A549 (cell line): ENCODE data around the gene RUVBL2. TPM values are rescaled to one million over a fixed set of nuclear protein-coding genes. Genes with fewer than 3 reads are reported as not detected.
"Not testable (repeated sequence)": the region's sequence is repeated elsewhere in the genome, so short reads cannot be mapped to it uniquely, and the experiment has no call there.

Experiments
- ATAC-seq, 2 experiments: fragments of 200-7000 bp in 1 of 2; fragments of >200 bp in 1 of 2; cut with Nextera tagmentation in 1 of 2; cut with Tn5 transposase in 1 of 2; 3 replicates each; pipeline versions ENCODE4 v1.8.0 to v1.9.1; 2018 to 2020; ENCODE audit warnings: mild to moderate bottlenecking in 1 of 2, moderate library complexity in 1 of 2
- CTCF ChIA-PET: fragments of 300-600 bp; sonication (Branson Sonifier 250); formaldehyde crosslinking; extraction: SDS; loops from one replicate; lab custom pipeline; 2021; ENCODE audit warnings: antibody characterized with exemption, inconsistent platforms; lab: Yijun Ruan, JAX
- POLR2A ChIA-PET: fragments of 350-600 bp; formaldehyde crosslinking; extraction: SDS; loops from one replicate; lab custom pipeline; 2021; ENCODE audit warnings: antibody characterized with exemption, inconsistent platforms; lab: Yijun Ruan, JAX
- DNase-seq, 2 experiments: peaks; one replicate each; pipeline versions ENCODE4 v3.0.0 to v3.0.0-alpha.2; 2011 to 2016; ENCODE audit warnings: low read depth in 1 of 2, low spot score in 1 of 2
- FAIRE-seq: peaks from 2 replicates; lab custom pipeline; 2011; peaks lifted over from hg19 to GRCh38; lab: Jason Lieb, UNC
- H3K27ac ChIP-seq, 2 experiments: fragments of >200 bp; sonication (Bioruptor Twin); formaldehyde crosslinking; 3 replicates each; pipeline ENCODE4 v1.5.1; 2016 to 2017
- H3K4me1 ChIP-seq: fragments of >200 bp; sonication (Bioruptor Twin); formaldehyde crosslinking; 3 replicates; pipeline ENCODE4 v1.6.1; 2016
- H3K4me2 ChIP-seq: fragments of >200 bp; sonication (Bioruptor Twin); formaldehyde crosslinking; 3 replicates; pipeline ENCODE4 v1.6.1; 2016
- H3K4me3 ChIP-seq: fragments of >200 bp; sonication (Bioruptor Twin); formaldehyde crosslinking; 3 replicates; pipeline ENCODE4 v1.5.1; 2016
- H3K9me3 ChIP-seq: fragments of >200 bp; sonication (Bioruptor Twin); formaldehyde crosslinking; 3 replicates; pipeline ENCODE4 v1.6.1; 2016
- CBX8 ChIP-seq: fragments of 200-600 bp; sonication (generic); IDR thresholded peaks from 2 replicates; pipeline ENCODE4 v1.6.1; 2016
- E2F6 ChIP-seq: IDR thresholded peaks from 2 replicates; pipeline ENCODE4 v1.6.1; 2012; ENCODE audit warnings: low read depth, borderline replicate concordance
- EHMT2 ChIP-seq: fragments of 200-600 bp; sonication (generic); IDR thresholded peaks from 2 replicates; pipeline ENCODE4 v1.6.1; 2016; ENCODE audit warnings: antibody characterized with exemption, low read depth, mild to moderate bottlenecking, moderate library complexity
- FOSB ChIP-seq: fragments of 250-450 bp; sonication (Bioruptor Pico); IDR thresholded peaks from 2 replicates; pipeline ENCODE4 v1.5.0; 2020; ENCODE audit warnings: mild to moderate bottlenecking, moderate library complexity
- FOSL2 ChIP-seq, 2 experiments: fragments of 450-650 bp in 1 of 2; fragments of >200 bp in 1 of 2; sonication (Bioruptor Twin) in 1 of 2; formaldehyde crosslinking; IDR thresholded peaks; 2 replicates each; pipeline versions ENCODE4 v1.5.0 to v1.6.1; 2016 to 2020; ENCODE audit warnings: mild to moderate bottlenecking in 1 of 2, moderate library complexity in 1 of 2
- HOXB13 ChIP-seq: fragments of 250-450 bp; sonication (Bioruptor Pico); IDR thresholded peaks from 2 replicates; pipeline ENCODE4 v1.5.0; 2020; ENCODE audit warnings: low read depth, mild to moderate bottlenecking, moderate library complexity
- JUN ChIP-seq, 2 experiments: fragments of >200 bp; sonication (Bioruptor Twin); formaldehyde crosslinking; IDR thresholded peaks; 2 replicates in 1 of 2; 3 replicates in 1 of 2; pipeline ENCODE4 v1.6.1; 2016 to 2017
- JUNB ChIP-seq: fragments of >200 bp; sonication (Bioruptor Twin); formaldehyde crosslinking; IDR thresholded peaks from 2 replicates; pipeline ENCODE4 v1.6.1; 2016
- MAZ ChIP-seq: fragments of 150-350 bp; IDR thresholded peaks from 2 replicates; pipeline ENCODE4 v1.6.1; 2014; ENCODE audit warnings: antibody characterized with exemption, low read depth, low read length, borderline replicate concordance
- NFE2L2 ChIP-seq: fragments of 150-350 bp; conservative IDR thresholded peaks from 2 replicates; pipeline ENCODE4 v1.6.1; 2014; ENCODE audit warnings: low read length
- POLR2AphosphoS2 ChIP-seq: conservative IDR thresholded peaks from 2 replicates; pipeline ENCODE4 v1.6.1; 2012; ENCODE audit warnings: low read length, improper control_type of control experiment, inconsistent platforms
- RARB ChIP-seq: fragments of 250-450 bp; sonication (Bioruptor Pico); IDR thresholded peaks from 2 replicates; pipeline ENCODE4 v1.8.0; 2021; ENCODE audit warnings: mild to moderate bottlenecking, moderate library complexity
- RCOR1 ChIP-seq: fragments of 150-350 bp; IDR thresholded peaks from 2 replicates; pipeline ENCODE4 v1.6.1; 2014; ENCODE audit warnings: antibody characterized with exemption, low read length, low read depth
- SREBF2 ChIP-seq: fragments of 450-650 bp; IDR thresholded peaks from 2 replicates; pipeline ENCODE4 v1.6.1; 2014; ENCODE audit warnings: mild to moderate bottlenecking, moderate library complexity
- USF2 ChIP-seq: fragments of 450-650 bp; IDR thresholded peaks from 2 replicates; pipeline ENCODE4 v1.6.1; 2014; ENCODE audit warnings: antibody characterized with exemption
- ZNF302 ChIP-seq: fragments of 250-450 bp; sonication (Bioruptor Pico); IDR thresholded peaks from 2 replicates; pipeline ENCODE4 v1.9.0; 2021; ENCODE audit warnings: inconsistent platforms, mild to moderate bottlenecking, moderate library complexity
- WGBS: methylation state at CpG from one replicate; pipeline ENCODE4 v1.1.6; 2017; ENCODE audit errors: missing lambda C conversion rate; 5-methylcytosine and 5-hydroxymethylcytosine counted together
- polyA plus RNA-seq, 4 experiments: library from polyadenylated mRNA; depleted of rRNA in 3 of 4; stranded (reverse); fragments of >200 nt; fragmentation: RNase III in 1 of 4; extraction: RNeasy Plus Mini Kit Qiagen cat#74134 plus additional on column Dnase treatment in 1 of 4; gene quantifications; 2 replicates in 3 of 4; 3 replicates in 1 of 4; pipeline ENCODE4 v1.2.3, GENCODE V29; 2011 to 2017
- TF ChIP-seq, protein P1 (sequence below): IDR thresholded peaks from 2 replicates; pipeline ENCODE4 v1.6.1; 2012
- TF ChIP-seq, protein P2 (sequence below): fragments of >200 bp; sonication (Bioruptor Twin); formaldehyde crosslinking; IDR thresholded peaks from 3 replicates; pipeline ENCODE4 v1.6.1; 2016

RUVBL2 gene
- polyA plus RNA-seq, 2 of the 4 experiments (the other 2 are of a cell fraction) = 186 to 225 TPM

- ATAC-seq (peak; percentile 5 to 10; a peak in 5 of 6 replicates), FAIRE-seq (no peak), DNase-seq (peak in 1 of 2 experiments; percentile 55)
- WGBS = 67% methylated on average over 16 of the region's 16 CpGs
- Histone ChIP-seq H3K9me3 (no peaks in the 10 kb centered on the region), H3K4me2 (no peak overlapping the region)
- TF ChIP-seq FOSB (CRISPR knock-in tag) (no peak), FOSL2 (IDR thresholded peaks at IDR 0.05) (no peak), FOSL2 (CRISPR knock-in tag; IDR thresholded peaks at IDR 0.05) (peak; percentile 67), HOXB13 (CRISPR knock-in tag) (no peak), EHMT2 (no peak), JUN (IDR thresholded peaks at IDR 0.05) (peak in 1 of 2 experiments; percentile 14; a peak in 1 of 5 replicates), MAZ (no peak), USF2 (no peak), POLR2AphosphoS2 (no peak), SREBF2 (no peak), CBX8 (no peak)
- TF ChIP-seq, protein P1, sequence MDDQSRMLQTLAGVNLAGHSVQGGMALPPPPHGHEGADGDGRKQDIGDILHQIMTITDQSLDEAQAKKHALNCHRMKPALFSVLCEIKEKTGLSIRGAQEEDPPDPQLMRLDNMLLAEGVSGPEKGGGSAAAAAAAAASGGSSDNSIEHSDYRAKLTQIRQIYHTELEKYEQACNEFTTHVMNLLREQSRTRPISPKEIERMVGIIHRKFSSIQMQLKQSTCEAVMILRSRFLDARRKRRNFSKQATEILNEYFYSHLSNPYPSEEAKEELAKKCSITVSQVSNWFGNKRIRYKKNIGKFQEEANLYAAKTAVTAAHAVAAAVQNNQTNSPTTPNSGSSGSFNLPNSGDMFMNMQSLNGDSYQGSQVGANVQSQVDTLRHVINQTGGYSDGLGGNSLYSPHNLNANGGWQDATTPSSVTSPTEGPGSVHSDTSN = 0 out of 2 replicates have a peak, but pooled peaks have one; percentile 32
- TF ChIP-seq, all 56 proteins: peak for 3
- peaks cover 14% of the 10 kb centered on the region; the same call in 2 of the 3 replicates for H3K4me1 ChIP-seq
- no peak overlapping the region for H3K27ac ChIP-seq
- POLR2A ChIA-PET = interaction anchor here (1.0 to 1.3 kb wide), 2 partner anchors 13 to 149 kb away, joined by 3 read pairs; partner anchors contain the start of gene PPP1R15A
- H3K4me3 ChIP-seq = no peak overlapping the region
- CTCF ChIA-PET = interaction anchor here (0.5 to 21.8 kb wide), 17 partner anchors 9 to 205 kb away, joined by 3 to 408 read pairs (median 4); partner anchors contain the start of genes GYS1, KCNA7 and RUVBL2
These were observed 27.5 kb downstream of the RUVBL2 start for GRCh38 chr19:49020931-49021895.

DNA sequence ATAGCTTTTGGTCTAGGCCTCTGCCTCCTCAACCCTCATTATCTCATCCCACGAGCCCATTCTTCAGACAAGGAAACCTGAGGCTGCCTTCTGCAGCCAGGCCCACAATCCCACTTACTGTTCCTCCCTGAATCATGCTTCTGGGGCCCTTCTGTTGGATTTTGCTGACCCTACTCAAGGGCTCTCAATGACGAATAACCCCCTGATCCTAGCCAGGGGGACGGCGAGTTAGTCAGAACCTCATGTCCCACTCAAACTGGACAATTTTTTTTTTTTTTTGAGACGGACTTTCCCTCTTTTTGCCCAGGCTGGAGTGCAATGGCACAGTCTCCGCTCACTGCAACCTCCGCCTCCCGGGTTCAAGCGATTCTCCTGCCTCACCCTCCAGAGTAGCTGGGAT, 28.4 kb downstream of the RUVBL2 start:
- Histone ChIP-seq H3K4me2 (no peak overlapping the region), H3K27ac (no peak overlapping the region), H3K4me3 (no peak overlapping the region)
- CTCF ChIA-PET = interaction anchor here (0.5 to 4.8 kb wide), 11 partner anchors 10 to 204 kb away, joined by 3 to 29 read pairs (median 4); partner anchors contain the start of genes KCNA7 and RUVBL2
- FAIRE-seq = no peak
- 86% methylated on average over 9 of the region's 9 CpGs for WGBS
- TF ChIP-seq JUNB (no peak), E2F6 (no peak), ZNF302 (CRISPR knock-in tag) (no peak), NFE2L2 (no peak), RARB (CRISPR knock-in tag) (no peak), RCOR1 (no peak), CBX8 (no peak)
- TF ChIP-seq, protein P1 = no peak
- TF ChIP-seq, protein P2, sequence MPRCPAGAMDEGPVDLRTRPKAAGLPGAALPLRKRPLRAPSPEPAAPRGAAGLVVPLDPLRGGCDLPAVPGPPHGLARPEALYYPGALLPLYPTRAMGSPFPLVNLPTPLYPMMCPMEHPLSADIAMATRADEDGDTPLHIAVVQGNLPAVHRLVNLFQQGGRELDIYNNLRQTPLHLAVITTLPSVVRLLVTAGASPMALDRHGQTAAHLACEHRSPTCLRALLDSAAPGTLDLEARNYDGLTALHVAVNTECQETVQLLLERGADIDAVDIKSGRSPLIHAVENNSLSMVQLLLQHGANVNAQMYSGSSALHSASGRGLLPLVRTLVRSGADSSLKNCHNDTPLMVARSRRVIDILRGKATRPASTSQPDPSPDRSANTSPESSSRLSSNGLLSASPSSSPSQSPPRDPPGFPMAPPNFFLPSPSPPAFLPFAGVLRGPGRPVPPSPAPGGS = no peak
- TF ChIP-seq, all 56 proteins: peak for 0
- Histone ChIP-seq H3K4me1 (peaks cover 14% of the 10 kb centered on the region; the same call in 2 of the 3 replicates), H3K9me3 (no peaks in the 10 kb centered on the region)
- no peak for DNase-seq
- ATAC-seq = no peak
- POLR2A ChIA-PET = interaction anchor here (1.0 kb wide), 1 partner anchor 13 kb away, joined by 3 read pairs; no protein-coding TSS in a partner anchor

- DNase-seq, ATAC-seq, H3K9me3 ChIP-seq, H3K4me1 ChIP-seq, FAIRE-seq, H3K27ac ChIP-seq, H3K4me2 ChIP-seq, POLR2A ChIA-PET, CTCF ChIA-PET, H3K4me3 ChIP-seq: not testable (repeated sequence)
- 77% methylated on average over 7 of the region's 15 CpGs for WGBS
These were observed 30.5 kb downstream of the RUVBL2 start, which contains the start of gene CGB3 for GRCh38 chr19:49024233-49024632. CGB3 (minus strand) TSS chr19:49024333; CDS start chr19:49023971, 362 bp downstream.

DNA sequence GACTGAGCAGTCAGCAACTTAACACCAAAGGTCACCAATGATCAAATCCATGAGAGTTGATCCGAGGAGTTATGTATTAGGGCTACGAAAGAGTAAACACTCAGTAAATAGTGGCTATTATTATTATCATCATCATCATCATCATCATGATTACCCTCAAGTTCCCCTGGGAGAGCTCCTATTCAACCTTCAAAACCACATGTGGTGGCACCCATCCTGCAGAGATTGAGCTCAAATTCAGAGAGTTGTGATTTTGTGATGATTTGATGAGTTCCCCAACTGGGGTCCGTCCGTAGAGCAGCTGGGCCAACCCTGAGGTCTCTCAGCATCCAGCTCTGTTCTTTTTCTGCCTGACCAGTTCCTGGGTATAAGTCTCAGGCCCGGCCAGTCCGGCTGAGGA, 31.4 kb downstream of the RUVBL2 start:
- H3K27ac ChIP-seq, H3K4me1 ChIP-seq, CTCF ChIA-PET, H3K4me2 ChIP-seq, POLR2A ChIA-PET, H3K4me3 ChIP-seq, H3K9me3 ChIP-seq, ATAC-seq, DNase-seq, FAIRE-seq: not testable (repeated sequence)
- WGBS = 87% methylated on average over 4 of the region's 6 CpGs

DNA sequence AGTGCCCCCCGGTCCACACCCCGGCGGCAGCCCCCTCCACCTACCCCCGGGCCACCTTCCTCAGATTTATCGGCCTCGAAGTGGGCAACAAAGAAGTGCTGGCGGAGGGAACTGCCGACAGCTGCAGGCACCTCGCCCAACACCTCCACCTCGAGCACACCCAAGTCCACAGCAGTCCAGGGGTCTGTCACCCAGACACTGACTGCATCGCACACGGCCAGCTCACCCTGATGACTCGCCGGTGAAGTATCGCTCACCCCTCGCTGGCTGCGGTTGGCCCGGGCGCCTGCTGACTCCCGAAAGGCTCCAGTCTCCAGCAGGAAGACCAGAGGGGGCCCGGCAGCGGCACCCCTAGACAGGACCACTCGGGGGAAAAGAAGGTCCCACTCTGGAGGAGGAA, 31.9 kb downstream of the RUVBL2 start:
- FAIRE-seq, H3K4me1 ChIP-seq, H3K9me3 ChIP-seq, H3K4me3 ChIP-seq, H3K4me2 ChIP-seq, DNase-seq, CTCF ChIA-PET, POLR2A ChIA-PET: not testable (repeated sequence)
- ATAC-seq = peak in 1 of 2 experiments; percentile 41; a peak in 3 of 6 replicates
- peak overlapping the region in 1 of 2 experiments; percentile 41; a peak in 1 of 6 replicates for H3K27ac ChIP-seq
- WGBS = 59% methylated on average over 17 of the region's 23 CpGs
